GM12878 (cell line): ENCODE results near the gene ATF2. TPM values are rescaled to one million over a fixed set of nuclear protein-coding genes. Genes with fewer than 3 reads are reported as not detected.

Experiments used
- CREB1 ChIP-seq: IDR thresholded peaks from 2 replicates; pipeline ENCODE4 v1.6.1; 2012; ENCODE audit warnings: low read depth, mild to moderate bottlenecking, inconsistent platforms
- DPF2 ChIP-seq: fragments of 450-650 bp; IDR thresholded peaks from 2 replicates; pipeline ENCODE4 v1.6.1; 2017; ENCODE audit warnings: mild to moderate bottlenecking
- E2F8 ChIP-seq: fragments of 450-650 bp; IDR thresholded peaks from 2 replicates; pipeline ENCODE4 v1.6.1; 2018; ENCODE audit warnings: mild to moderate bottlenecking, low read depth, moderate library complexity; ENCODE audit not compliant: partially characterized antibody
- FOXK2 ChIP-seq: fragments of 450-650 bp; IDR thresholded peaks from 2 replicates; pipeline ENCODE4 v1.6.1; 2017; ENCODE audit warnings: mild to moderate bottlenecking, moderate library complexity
- MEF2A ChIP-seq: IDR thresholded peaks from 2 replicates; pipeline ENCODE4 v1.6.1; 2011; ENCODE audit warnings: low read depth, mild to moderate bottlenecking, low read length, moderate library complexity; ENCODE audit not compliant: insufficient read depth
- PKNOX1 ChIP-seq: fragments of 450-650 bp; IDR thresholded peaks from 2 replicates; pipeline ENCODE4 v1.6.1; 2016; ENCODE audit warnings: mild to moderate bottlenecking
- PRDM15 ChIP-seq: fragments of 450-650 bp; formaldehyde crosslinking; IDR thresholded peaks from 2 replicates; pipeline ENCODE4 v1.4.0; 2020; ENCODE audit warnings: mild to moderate bottlenecking, moderate library complexity
- RELB ChIP-seq: fragments of 450-650 bp; IDR thresholded peaks from 2 replicates; pipeline ENCODE4 v1.6.1; 2017; ENCODE audit warnings: low read depth, mild to moderate bottlenecking, moderate library complexity
- REST ChIP-seq: IDR thresholded peaks from 2 replicates; pipeline ENCODE4 v1.6.1; 2012; ENCODE audit warnings: mild to moderate bottlenecking, low read depth, low read length
- SRF ChIP-seq, 2 experiments: IDR thresholded peaks; 2 replicates each; pipeline ENCODE4 v1.6.1; 2011; ENCODE audit warnings: low read depth in 2 of 2, low read length in 2 of 2, mild to moderate bottlenecking in 1 of 2, moderate library complexity in 1 of 2
- USF2 ChIP-seq: IDR thresholded peaks from 2 replicates; pipeline ENCODE4 v1.6.1; 2011; ENCODE audit warnings: low read depth, low read length, improper control_type of control experiment, borderline replicate concordance
- YBX1 ChIP-seq: fragments of 450-650 bp; IDR thresholded peaks from 2 replicates; pipeline ENCODE4 v1.6.1; 2016; ENCODE audit warnings: antibody characterized with exemption
- ZNF207 ChIP-seq: fragments of 450-650 bp; IDR thresholded peaks from 2 replicates; pipeline ENCODE4 v1.6.1; 2014; ENCODE audit warnings: antibody characterized with exemption, mild to moderate bottlenecking, borderline replicate concordance
- polyA plus RNA-seq, 11 experiments: library from polyadenylated mRNA; depleted of rRNA in 4 of 11; unstranded in 6 of 11; stranded (reverse) in 5 of 11; fragments of >200 nt; fragmentation: Nextera tagmentation in 4 of 11; fragmentation: Illumina TruSeq in 1 of 11; extraction: Ambion mirVana in 4 of 11; extraction: Trizol in 1 of 11; gene quantifications; 1 replicate in 1 of 11; 2 replicates in 10 of 11; pipeline versions ENCODE4 v1.2.1 to v1.2.3, GENCODE V29; 2011 to 2016; ENCODE audit warnings: inconsistent platforms in 2 of 11, missing spikeins in 2 of 11, low read depth in 1 of 11
- total RNA-seq, 4 experiments: library from RNA; depleted of rRNA in 3 of 4; stranded (reverse); fragments of >200 nt in 3 of 4; fragmentation: Illumina TruSeq in 1 of 4; extraction: Trizol in 1 of 4; gene quantifications; 2 replicates each; pipeline versions ENCODE4 v1.2.1 to v1.2.3, GENCODE V29; 2013 to 2021

ATF2 gene
- total and polyA plus RNA-seq, 10 of the 15 experiments (the other 5 are each of a cell fraction or from before 2014, with no cell fraction given) = 10.3 to 78.0 (median 36.0) TPM

GRCh38 chr2:175167792-175168563, at the start of gene ATF2 (continued):
- TF ChIP-seq PKNOX1 (peak; percentile 91), CREB1 (peak; percentile 59), DPF2 (0 out of 2 replicates have a peak, but pooled peaks have one; percentile 12), FOXK2 (peak; percentile 87), USF2 (no peak; the same call in 1 of the 2 replicates), ZNF207 (peak; percentile 80; the same call in 1 of the 2 replicates), E2F8 (no peak), RELB (peak; percentile 48; the same call in 1 of the 2 replicates), PRDM15 (CRISPR knock-in tag) (no peak), YBX1 (no peak), SRF (IDR thresholded peaks at IDR 0.05; ENCODE audit: low read depth in 2 of 2, low read length in 2 of 2) (peak in 1 of 2 experiments; percentile 37; a peak in 1 of 4 replicates), REST (no peak), MEF2A (no peak)
